HepG2 (cell line): Measurements from ENCODE around the gene ZBTB32. TPM values are rescaled to one million over a fixed set of nuclear protein-coding genes. Genes with fewer than 3 reads are reported as not detected.

Experiments used
- ARHGAP35 ChIP-seq: sonication (generic); formaldehyde crosslinking; IDR thresholded peaks from 2 replicates; pipeline ENCODE4 v1.9.0; 2022; ENCODE audit warnings: mild to moderate bottlenecking, inconsistent platforms, moderate library complexity, missing genetic modification reagents, borderline replicate concordance
- BHLHE40 ChIP-seq: IDR thresholded peaks from 2 replicates; pipeline ENCODE4 v1.6.1; 2011; ENCODE audit warnings: low read length, improper control_type of control experiment
- EZH2 ChIP-seq: conservative IDR thresholded peaks from 2 replicates; pipeline ENCODE4 v1.6.1; 2012; ENCODE audit warnings: mild to moderate bottlenecking, low read depth, low read length, moderate library complexity
- GPBP1L1 ChIP-seq: sonication (generic); formaldehyde crosslinking; IDR thresholded peaks from 2 replicates; pipeline ENCODE4 v1.5.0; 2020; ENCODE audit warnings: mild to moderate bottlenecking, missing genetic modification reagents
- HDAC6 ChIP-seq: fragments of 200-600 bp; sonication (generic); IDR thresholded peaks from 2 replicates; pipeline ENCODE4 v1.7.0; 2017; ENCODE audit warnings: mild to moderate bottlenecking, antibody characterized with exemption, low read length, low read depth
- HMG20B ChIP-seq: conservative IDR thresholded peaks from 2 replicates; pipeline ENCODE4 v1.6.1; 2016; ENCODE audit warnings: missing genetic modification reagents, missing compliant biosample characterization
- KLF11 ChIP-seq: IDR thresholded peaks from 2 replicates; pipeline ENCODE4 v1.6.1; 2016; ENCODE audit warnings: missing compliant biosample characterization
- NCOA5 ChIP-seq: sonication (generic); formaldehyde crosslinking; IDR thresholded peaks from 2 replicates; pipeline ENCODE4 v1.4.0; 2020; ENCODE audit warnings: missing genetic modification reagents
- PRDM4 ChIP-seq: sonication (generic); formaldehyde crosslinking; IDR thresholded peaks from 2 replicates; pipeline ENCODE4 v1.9.0; 2021; ENCODE audit warnings: missing genetic modification reagents, borderline replicate concordance
- SATB2 ChIP-seq: sonication (generic); formaldehyde crosslinking; IDR thresholded peaks from 2 replicates; pipeline ENCODE4 v1.5.0; 2020; ENCODE audit warnings: missing genetic modification reagents
- SETDB1 ChIP-seq: sonication (generic); formaldehyde crosslinking; IDR thresholded peaks from 2 replicates; pipeline ENCODE4 v1.5.1; 2020; ENCODE audit warnings: missing genetic modification reagents, mild to moderate bottlenecking, borderline replicate concordance
- SMYD3 ChIP-seq: sonication (generic); formaldehyde crosslinking; IDR thresholded peaks from 2 replicates; pipeline ENCODE4 v1.8.1; 2023; ENCODE audit warnings: mild to moderate bottlenecking, missing genetic modification reagents
- THYN1 ChIP-seq: sonication (generic); formaldehyde crosslinking; IDR thresholded peaks from 2 replicates; pipeline ENCODE4 v1.8.1; 2023; ENCODE audit warnings: low read depth, mild to moderate bottlenecking, moderate library complexity, missing genetic modification reagents, borderline replicate concordance
- YY1 ChIP-seq: IDR thresholded peaks from 2 replicates; pipeline ENCODE4 v1.6.1; 2011; ENCODE audit warnings: low read length, low read depth, moderate library complexity, mild to moderate bottlenecking; ENCODE audit not compliant: insufficient read depth, insufficient replicate concordance
- ZNF225 ChIP-seq: sonication (generic); formaldehyde crosslinking; IDR thresholded peaks from 2 replicates; pipeline ENCODE4 v1.4.0; 2020; ENCODE audit warnings: mild to moderate bottlenecking, missing genetic modification reagents
- ZNF446 ChIP-seq: sonication (generic); formaldehyde crosslinking; IDR thresholded peaks from 2 replicates; pipeline ENCODE4 v1.5.0; 2020; ENCODE audit warnings: mild to moderate bottlenecking, missing genetic modification reagents
- ZNF496 ChIP-seq: sonication (generic); formaldehyde crosslinking; IDR thresholded peaks from 2 replicates; pipeline ENCODE4 v1.8.1; 2023; ENCODE audit warnings: mild to moderate bottlenecking, moderate library complexity, missing genetic modification reagents; ENCODE audit not compliant: insufficient replicate concordance
- ZNF501 ChIP-seq: sonication (generic); formaldehyde crosslinking; IDR thresholded peaks from 2 replicates; pipeline ENCODE4 v1.5.1; 2020; ENCODE audit warnings: mild to moderate bottlenecking, moderate library complexity, missing genetic modification reagents
- ZNF616 ChIP-seq: sonication (generic); formaldehyde crosslinking; IDR thresholded peaks from 2 replicates; pipeline ENCODE4 v1.5.0; 2020; ENCODE audit warnings: low read depth, mild to moderate bottlenecking, missing genetic modification reagents
- ZNF644 ChIP-seq: IDR thresholded peaks from 2 replicates; pipeline ENCODE4 v1.6.1; 2016; ENCODE audit warnings: low read depth
- ZNF75D ChIP-seq: sonication (generic); formaldehyde crosslinking; IDR thresholded peaks from 2 replicates; pipeline ENCODE4 v1.8.1; 2023; ENCODE audit warnings: missing genetic modification reagents, mild to moderate bottlenecking, borderline replicate concordance
- ZNF772 ChIP-seq: sonication (generic); formaldehyde crosslinking; IDR thresholded peaks from 2 replicates; pipeline ENCODE4 v1.5.0; 2020; ENCODE audit warnings: mild to moderate bottlenecking, missing genetic modification reagents
- ZSCAN25 ChIP-seq: sonication (generic); formaldehyde crosslinking; IDR thresholded peaks from 2 replicates; pipeline ENCODE4 v1.8.0; 2022; ENCODE audit warnings: mild to moderate bottlenecking, missing genetic modification reagents
- polyA plus RNA-seq, 8 experiments: library from polyadenylated mRNA; depleted of rRNA in 3 of 8; stranded (reverse) in 7 of 8; unstranded in 1 of 8; fragments of >200 nt; fragmentation: Illumina TruSeq in 4 of 8; extraction: Trizol in 4 of 8; gene quantifications; 2 replicates each; pipeline versions ENCODE4 v1.2.1 to v1.2.3, GENCODE V29; 2011 to 2016; ENCODE audit warnings: low read depth in 4 of 8, missing spikeins in 1 of 8, mixed read lengths in 1 of 8; ENCODE audit not compliant: insufficient read depth in 1 of 8
- total RNA-seq, 5 experiments: library from RNA; depleted of rRNA; stranded (reverse); fragments of >200 nt; fragmentation: Illumina TruSeq; extraction: Trizol; gene quantifications; 2 replicates each; pipeline ENCODE4 v1.2.3, GENCODE V29; 2016; ENCODE audit warnings: low read depth in 1 of 5
- TF ChIP-seq, protein P1 (sequence below): sonication (generic); formaldehyde crosslinking; IDR thresholded peaks from 2 replicates; pipeline ENCODE4 v1.8.0; 2022; ENCODE audit warnings: missing genetic modification reagents, low read depth, mild to moderate bottlenecking, borderline replicate concordance
- TF ChIP-seq, protein P2 (sequence below): sonication (generic); formaldehyde crosslinking; IDR thresholded peaks from 2 replicates; pipeline ENCODE4 v1.5.0; 2020; ENCODE audit warnings: missing genetic modification reagents

Gene ZBTB32
- total and polyA plus RNA-seq, 2 of the 13 experiments (the other 11 are each of a cell fraction or from before 2014, with no cell fraction given), result not detected

DNA sequence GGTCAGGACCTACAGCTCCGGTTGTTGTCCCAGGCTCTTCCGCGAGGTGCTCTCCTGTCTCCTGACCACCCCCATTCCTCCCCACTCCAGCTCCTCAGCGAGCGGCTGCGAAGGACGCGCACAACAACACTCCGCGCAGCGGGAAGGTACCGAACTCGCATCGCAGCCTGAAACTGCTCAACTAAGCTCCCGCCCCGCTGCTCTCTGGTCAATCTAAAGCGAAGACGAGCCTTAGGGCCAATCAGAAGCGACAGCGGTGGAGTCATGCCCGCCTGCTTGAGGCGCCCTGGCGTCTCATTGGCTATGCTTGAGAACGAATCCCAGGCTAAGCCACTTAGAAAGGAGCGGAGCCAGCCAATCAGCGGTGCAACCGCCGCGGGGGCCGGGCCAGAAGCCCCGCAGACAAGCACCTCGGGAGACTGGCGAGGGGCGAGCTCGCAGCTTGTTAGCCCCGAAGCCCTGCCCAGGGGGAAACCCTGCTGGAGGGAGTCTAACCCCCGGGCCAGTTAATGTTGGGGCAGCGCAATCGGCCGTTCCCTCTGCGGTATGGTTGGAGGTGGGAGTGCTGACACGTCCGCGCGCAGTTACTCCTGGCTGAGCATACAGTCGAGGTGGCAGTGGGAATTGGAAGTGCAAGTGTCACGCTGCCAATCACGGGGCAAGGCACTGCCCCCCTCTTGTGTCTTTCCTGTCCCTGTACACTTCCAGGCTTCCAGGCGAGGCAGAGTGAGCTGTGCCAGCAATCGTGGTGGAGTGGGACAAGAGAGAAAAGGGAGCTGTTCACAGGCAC, 1.9 kb upstream of the ZBTB32 start (continued):
- TF ChIP-seq ARHGAP35 (CRISPR knock-in tag) (no peak; the same call in 1 of the 2 replicates), KLF11 (CRISPR knock-in tag) (no peak), GPBP1L1 (CRISPR knock-in tag) (no peak), ZNF225 (CRISPR knock-in tag) (no peak), ZNF75D (CRISPR knock-in tag) (no peak), HMG20B (CRISPR knock-in tag) (no peak), EZH2 (no peak), ZNF644 (CRISPR knock-in tag) (no peak), ZNF616 (CRISPR knock-in tag) (no peak), SETDB1 (CRISPR knock-in tag) (no peak), YY1 (no peak), SATB2 (CRISPR knock-in tag) (no peak), THYN1 (no peak), HDAC6 (no peak), ZNF772 (CRISPR knock-in tag) (no peak), SMYD3 (CRISPR knock-in tag) (0 out of 2 replicates have a peak, but pooled peaks have one; percentile 50), ZNF501 (CRISPR knock-in tag) (peak; percentile 12; the same call in 1 of the 2 replicates), NCOA5 (no peak), PRDM4 (CRISPR knock-in tag) (no peak), ZSCAN25 (CRISPR knock-in tag) (no peak; the same call in 1 of the 2 replicates), ZNF496 (CRISPR knock-in tag) (no peak), BHLHE40 (no peak), ZNF446 (CRISPR knock-in tag) (no peak)
- TF ChIP-seq, protein P1, sequence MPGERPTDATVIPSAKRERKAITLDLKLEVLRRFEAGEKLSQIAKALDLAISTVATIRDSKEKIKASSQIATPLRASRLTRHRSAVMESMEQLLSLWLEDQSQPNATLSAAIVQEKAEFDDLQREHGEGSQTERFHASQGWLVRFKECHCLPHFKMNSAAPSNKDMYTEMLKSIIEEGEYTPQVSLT (CRISPR knock-in tag), result no peak
- TF ChIP-seq, protein P2, sequence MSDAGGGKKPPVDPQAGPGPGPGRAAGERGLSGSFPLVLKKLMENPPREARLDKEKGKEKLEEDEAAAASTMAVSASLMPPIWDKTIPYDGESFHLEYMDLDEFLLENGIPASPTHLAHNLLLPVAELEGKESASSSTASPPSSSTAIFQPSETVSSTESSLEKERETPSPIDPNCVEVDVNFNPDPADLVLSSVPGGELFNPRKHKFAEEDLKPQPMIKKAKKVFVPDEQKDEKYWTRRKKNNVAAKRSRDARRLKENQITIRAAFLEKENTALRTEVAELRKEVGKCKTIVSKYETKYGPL (CRISPR knock-in tag), result no peak
